ENCODE results near the gene TMEM255B.
"Not testable (repeated sequence)": the region's sequence is repeated elsewhere in the genome, so short reads cannot be mapped to it uniquely, and the experiment has no call there.

The TMEM255B gene

DNA sequence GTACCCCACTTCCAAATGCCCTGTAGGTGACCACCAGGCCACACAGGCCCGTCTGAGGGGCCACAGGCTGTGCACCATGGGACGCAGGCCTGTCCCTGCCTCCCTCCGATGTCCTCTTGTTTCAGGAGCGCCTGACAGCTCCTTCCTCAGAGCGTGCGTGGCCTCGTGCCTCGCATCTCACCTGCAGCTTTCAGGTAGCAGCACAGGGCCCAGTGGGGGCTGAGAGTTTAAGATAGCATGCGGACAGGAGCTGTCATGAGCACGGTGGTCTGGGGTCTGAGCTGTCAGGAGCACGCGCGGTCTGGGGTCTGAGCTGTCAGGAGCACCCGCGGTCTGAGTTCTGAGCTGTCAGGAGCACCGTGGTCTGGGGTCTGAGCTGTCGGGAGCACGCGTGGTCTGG lies 64.7 kb downstream of the TMEM255B start:
- no peaks in the 10 kb centered on the region for H3K36me3 ChIP-seq (ENCODE audit: insufficient read depth)
- no peak overlapping the region for H2AFZ ChIP-seq (ENCODE audit: low read depth)
- H3K4me3 ChIP-seq (IDR thresholded peaks at IDR 0.05; ENCODE audit: insufficient read depth, low read depth, low read length): no peak overlapping the region
- no peak overlapping the region for H3K27ac ChIP-seq
- H4K20me1 ChIP-seq (ENCODE audit: insufficient read depth): no peaks in the 10 kb centered on the region
- H3K9ac ChIP-seq: no peak overlapping the region
- TF ChIP-seq, protein P1, sequence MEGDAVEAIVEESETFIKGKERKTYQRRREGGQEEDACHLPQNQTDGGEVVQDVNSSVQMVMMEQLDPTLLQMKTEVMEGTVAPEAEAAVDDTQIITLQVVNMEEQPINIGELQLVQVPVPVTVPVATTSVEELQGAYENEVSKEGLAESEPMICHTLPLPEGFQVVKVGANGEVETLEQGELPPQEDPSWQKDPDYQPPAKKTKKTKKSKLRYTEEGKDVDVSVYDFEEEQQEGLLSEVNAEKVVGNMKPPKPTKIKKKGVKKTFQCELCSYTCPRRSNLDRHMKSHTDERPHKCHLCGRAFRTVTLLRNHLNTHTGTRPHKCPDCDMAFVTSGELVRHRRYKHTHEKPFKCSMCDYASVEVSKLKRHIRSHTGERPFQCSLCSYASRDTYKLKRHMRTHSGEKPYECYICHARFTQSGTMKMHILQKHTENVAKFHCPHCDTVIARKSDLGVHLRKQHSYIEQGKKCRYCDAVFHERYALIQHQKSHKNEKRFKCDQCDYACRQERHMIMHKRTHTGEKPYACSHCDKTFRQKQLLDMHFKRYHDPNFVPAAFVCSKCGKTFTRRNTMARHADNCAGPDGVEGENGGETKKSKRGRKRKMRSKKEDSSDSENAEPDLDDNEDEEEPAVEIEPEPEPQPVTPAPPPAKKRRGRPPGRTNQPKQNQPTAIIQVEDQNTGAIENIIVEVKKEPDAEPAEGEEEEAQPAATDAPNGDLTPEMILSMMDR (conservative IDR thresholded peaks at IDR 0.05; ENCODE audit: low read depth, low read length): no peak
- no peaks in the 10 kb centered on the region for H3K27me3 ChIP-seq (ENCODE audit: insufficient read depth, low read depth)
- H3K4me2 ChIP-seq: no peak overlapping the region
- no peaks in the 10 kb centered on the region for H3K4me1 ChIP-seq (ENCODE audit: low read depth, poor library complexity, severe bottlenecking)
- no peaks in the 10 kb centered on the region for H3K79me2 ChIP-seq (ENCODE audit: insufficient read depth, low read depth)

DNA sequence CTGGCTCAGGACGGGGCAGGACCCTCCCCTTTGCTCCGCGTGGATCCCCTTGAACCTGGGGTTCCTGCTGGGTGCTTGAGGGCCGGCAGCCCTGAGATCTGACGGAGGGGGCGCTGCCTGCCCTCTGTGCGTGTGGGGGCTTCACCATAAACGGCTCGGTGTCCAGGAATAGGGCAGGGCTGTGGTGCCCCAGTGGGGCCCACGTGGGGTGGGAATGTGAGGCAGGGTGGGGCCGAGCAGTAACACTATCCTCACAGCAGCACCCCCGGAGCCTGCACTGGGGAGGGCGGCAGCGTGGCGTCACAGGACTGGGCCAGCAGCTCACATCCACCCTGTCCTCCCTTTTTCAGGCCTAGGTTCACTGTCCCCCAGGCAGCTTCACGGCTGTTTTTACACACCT lies 66.8 kb downstream of the TMEM255B start:
- H3K79me2 ChIP-seq (ENCODE audit: insufficient read depth, low read depth): no peaks in the 10 kb centered on the region
- no peak overlapping the region for H3K9ac ChIP-seq
- no peak overlapping the region for H3K27ac ChIP-seq
- H2AFZ ChIP-seq (ENCODE audit: low read depth): no peak overlapping the region
- no peak overlapping the region for H3K4me3 ChIP-seq (IDR thresholded peaks at IDR 0.05; ENCODE audit: insufficient read depth, low read depth, low read length)
- no peaks in the 10 kb centered on the region for H3K4me1 ChIP-seq (ENCODE audit: low read depth, poor library complexity, severe bottlenecking)
- no peaks in the 10 kb centered on the region for H4K20me1 ChIP-seq (ENCODE audit: insufficient read depth)
- TF ChIP-seq, protein P1 (conservative IDR thresholded peaks at IDR 0.05; ENCODE audit: low read depth, low read length): no peak
- no peaks in the 10 kb centered on the region for H3K27me3 ChIP-seq (ENCODE audit: insufficient read depth, low read depth)
- no peak overlapping the region for H3K4me2 ChIP-seq
- H3K36me3 ChIP-seq (ENCODE audit: insufficient read depth): no peaks in the 10 kb centered on the region

DNA sequence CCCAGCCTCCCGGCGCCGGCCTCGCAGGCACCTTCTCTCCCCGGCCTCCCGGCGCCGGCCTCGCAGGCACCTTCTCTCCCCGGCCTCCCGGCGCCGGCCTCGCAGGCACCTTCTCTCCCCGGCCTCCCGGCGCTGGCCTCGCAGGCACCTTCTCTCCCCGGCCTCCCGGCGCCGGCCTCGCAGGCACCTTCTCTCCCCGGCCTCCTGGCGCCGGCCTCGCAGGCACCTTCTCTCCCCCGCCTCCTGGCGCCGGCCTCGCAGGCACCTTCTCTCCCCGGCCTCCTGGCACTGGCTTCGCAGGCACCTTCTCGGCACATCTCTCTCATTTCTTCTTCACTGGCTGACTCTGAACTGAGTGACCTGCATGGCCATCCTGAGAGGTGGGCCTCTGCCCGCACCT lies 67.4 kb downstream of the TMEM255B start:
- H3K9ac ChIP-seq; H3K79me2 ChIP-seq (ENCODE audit: insufficient read depth, low read depth); H4K20me1 ChIP-seq (ENCODE audit: insufficient read depth); H3K36me3 ChIP-seq (ENCODE audit: insufficient read depth); H3K27ac ChIP-seq; H3K4me2 ChIP-seq; H3K27me3 ChIP-seq (ENCODE audit: insufficient read depth, low read depth); H3K4me3 ChIP-seq (IDR thresholded peaks at IDR 0.05; ENCODE audit: insufficient read depth, low read depth, low read length); H3K4me1 ChIP-seq (ENCODE audit: low read depth, poor library complexity, severe bottlenecking); H2AFZ ChIP-seq (ENCODE audit: low read depth): not testable (repeated sequence)

DNA sequence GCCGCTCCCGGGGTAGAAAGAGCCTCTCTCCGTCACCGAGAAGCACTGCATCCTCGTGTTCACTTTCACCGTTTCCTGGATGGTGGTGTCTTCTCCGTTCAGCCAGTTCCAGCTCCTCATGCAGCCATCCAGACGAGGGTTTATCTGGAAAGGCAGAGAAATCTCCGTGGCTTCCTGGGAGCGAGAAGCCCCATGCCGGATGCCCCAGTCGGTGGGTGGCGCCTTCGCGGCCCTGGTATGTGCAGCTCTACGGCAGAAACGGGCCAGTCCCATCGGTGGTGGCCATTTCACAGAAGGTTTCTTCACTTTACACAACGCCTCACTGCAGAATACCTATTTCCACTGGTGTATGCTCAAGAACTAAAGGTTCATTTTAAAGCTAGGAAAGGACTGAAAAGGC lies 68.0 kb downstream of the TMEM255B start:
- H3K4me3 ChIP-seq (IDR thresholded peaks at IDR 0.05; ENCODE audit: insufficient read depth, low read depth, low read length): no peak overlapping the region
- no peak overlapping the region for H3K9ac ChIP-seq
- no peak overlapping the region for H3K4me2 ChIP-seq
- H3K27ac ChIP-seq: no peak overlapping the region
- H3K79me2 ChIP-seq (ENCODE audit: insufficient read depth, low read depth): no peaks in the 10 kb centered on the region
- H2AFZ ChIP-seq (ENCODE audit: low read depth): no peak overlapping the region
- no peaks in the 10 kb centered on the region for H3K4me1 ChIP-seq (ENCODE audit: low read depth, poor library complexity, severe bottlenecking)
- no peaks in the 10 kb centered on the region for H3K36me3 ChIP-seq (ENCODE audit: insufficient read depth)
- H3K27me3 ChIP-seq (ENCODE audit: insufficient read depth, low read depth): no peaks in the 10 kb centered on the region
- no peaks in the 10 kb centered on the region for H4K20me1 ChIP-seq (ENCODE audit: insufficient read depth)
- TF ChIP-seq, protein P1 (conservative IDR thresholded peaks at IDR 0.05; ENCODE audit: low read depth, low read length): no peak

DNA sequence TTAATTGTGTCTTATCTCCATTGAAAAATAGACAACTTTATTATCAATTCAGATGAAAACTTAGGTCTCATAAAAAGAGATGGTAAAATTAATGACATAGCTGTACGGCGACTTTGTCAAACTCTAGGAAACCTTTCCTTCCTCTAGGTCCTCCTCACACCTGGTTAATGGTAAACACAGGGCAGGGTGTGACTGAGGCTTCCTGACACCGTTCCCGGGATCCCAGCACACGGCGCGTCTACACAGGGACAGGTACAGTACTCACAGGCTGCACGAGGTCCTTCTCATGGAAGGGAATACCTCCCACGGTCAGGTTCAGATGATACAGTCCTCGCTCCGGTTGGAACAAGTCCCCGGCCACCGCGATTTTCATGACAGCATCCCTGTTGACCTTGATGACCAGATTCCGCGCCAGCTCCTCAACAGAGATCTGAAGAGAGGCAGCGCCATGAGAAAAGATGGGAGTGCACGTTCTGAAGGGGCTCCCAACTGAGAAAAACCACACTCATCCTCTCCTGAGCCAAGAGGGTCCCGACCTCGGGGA lies 69.3 kb downstream of the TMEM255B start:
- no peak overlapping the region for H3K27ac ChIP-seq
- H3K4me3 ChIP-seq (IDR thresholded peaks at IDR 0.05; ENCODE audit: insufficient read depth, low read depth, low read length): no peak overlapping the region
- no peaks in the 10 kb centered on the region for H3K79me2 ChIP-seq (ENCODE audit: insufficient read depth, low read depth)
- H3K4me2 ChIP-seq: no peak overlapping the region
- H4K20me1 ChIP-seq (ENCODE audit: insufficient read depth): no peaks in the 10 kb centered on the region
- TF ChIP-seq, protein P1 (conservative IDR thresholded peaks at IDR 0.05; ENCODE audit: low read depth, low read length): no peak
- no peaks in the 10 kb centered on the region for H3K27me3 ChIP-seq (ENCODE audit: insufficient read depth, low read depth)
- H3K9ac ChIP-seq: no peak overlapping the region
- no peaks in the 10 kb centered on the region for H3K4me1 ChIP-seq (ENCODE audit: low read depth, poor library complexity, severe bottlenecking)
- no peaks in the 10 kb centered on the region for H3K36me3 ChIP-seq (ENCODE audit: insufficient read depth)
- H2AFZ ChIP-seq (ENCODE audit: low read depth): no peak overlapping the region

DNA sequence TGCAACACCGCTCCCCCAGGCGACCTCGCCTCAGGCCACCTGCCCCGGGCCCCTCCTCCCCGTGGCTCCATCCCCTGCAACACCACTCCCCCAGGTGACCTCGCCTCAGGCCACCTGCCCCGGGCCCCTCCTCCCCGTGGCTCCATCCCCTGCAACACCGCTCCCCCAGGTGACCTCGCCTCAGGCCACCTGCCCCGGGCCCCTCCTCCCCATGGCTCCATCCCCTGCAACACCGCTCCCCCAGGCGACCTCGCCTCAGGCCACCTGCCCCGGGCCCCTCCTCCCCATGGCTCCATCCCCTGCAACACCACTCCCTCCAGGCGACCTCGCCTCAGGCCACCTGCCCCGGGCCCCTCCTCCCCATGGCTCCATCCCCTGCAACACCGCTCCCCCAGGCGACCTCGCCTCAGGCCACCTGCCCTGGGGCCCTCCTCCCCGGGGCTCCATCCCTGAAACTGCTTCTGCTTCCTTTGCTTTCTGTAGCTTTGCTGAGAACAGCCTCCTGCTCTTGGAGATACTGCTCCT lies 71.5 kb downstream of the TMEM255B start:
- not testable (repeated sequence) for H3K4me1 ChIP-seq (ENCODE audit: low read depth, poor library complexity, severe bottlenecking); H3K4me2 ChIP-seq; H3K27ac ChIP-seq; H3K79me2 ChIP-seq (ENCODE audit: insufficient read depth, low read depth); H4K20me1 ChIP-seq (ENCODE audit: insufficient read depth); H3K9ac ChIP-seq; H2AFZ ChIP-seq (ENCODE audit: low read depth); H3K27me3 ChIP-seq (ENCODE audit: insufficient read depth, low read depth); H3K4me3 ChIP-seq (IDR thresholded peaks at IDR 0.05; ENCODE audit: insufficient read depth, low read depth, low read length); H3K36me3 ChIP-seq (ENCODE audit: insufficient read depth)

All from KMS-11 (cell line).